SK-N-SH (cell line): ENCODE results near the gene STX7.

Experiments used
- EP300 ChIP-seq, 2 experiments: IDR thresholded peaks; 2 replicates each; pipeline versions ENCODE4 v1.4.0 to v1.6.1; 2012; ENCODE audit warnings: borderline replicate concordance in 1 of 2, low read depth in 1 of 2, low read length in 1 of 2
- EZH2phosphoT487 ChIP-seq: fragments of 200-600 bp; sonication (generic); IDR thresholded peaks from 2 replicates; pipeline ENCODE4 v1.6.1; 2017; ENCODE audit warnings: low read depth, mixed run types, mild to moderate bottlenecking, antibody characterized with exemption, moderate library complexity, borderline replicate concordance
- GABPA ChIP-seq: IDR thresholded peaks from 2 replicates; pipeline ENCODE4 v1.4.0; 2012; ENCODE audit warnings: low read depth, mild to moderate bottlenecking
- POLR2AphosphoS5 ChIP-seq: IDR thresholded peaks from 2 replicates; pipeline ENCODE4 v1.6.1; 2012; ENCODE audit warnings: low read depth, low read length
- RFX5 ChIP-seq: IDR thresholded peaks from 2 replicates; pipeline ENCODE4 v1.6.1; 2012; ENCODE audit warnings: mild to moderate bottlenecking, improper control_type of control experiment, low read length
- RXRA ChIP-seq: IDR thresholded peaks from 2 replicates; pipeline ENCODE4 v1.4.0; 2012; ENCODE audit warnings: low read depth, mild to moderate bottlenecking, borderline replicate concordance
- SMC3 ChIP-seq: IDR thresholded peaks from 2 replicates; pipeline ENCODE4 v1.6.1; 2012; ENCODE audit warnings: low read depth, low read length, improper control_type of control experiment
- TF ChIP-seq, protein P1 (sequence below): fragments of 200-600 bp; sonication (generic); IDR thresholded peaks from 2 replicates; pipeline ENCODE4 v1.6.1; 2017; ENCODE audit warnings: antibody characterized with exemption, mild to moderate bottlenecking, moderate library complexity
- TF ChIP-seq, protein P2 (sequence below): IDR thresholded peaks from 2 replicates; pipeline ENCODE4 v1.4.0; 2012; ENCODE audit warnings: low read depth
- TF ChIP-seq, protein P3 (sequence below): fragments of 150-350 bp; IDR thresholded peaks from 2 replicates; pipeline ENCODE4 v1.6.1; 2017; ENCODE audit warnings: antibody characterized with exemption, low read length, low read depth, borderline replicate concordance

DNA sequence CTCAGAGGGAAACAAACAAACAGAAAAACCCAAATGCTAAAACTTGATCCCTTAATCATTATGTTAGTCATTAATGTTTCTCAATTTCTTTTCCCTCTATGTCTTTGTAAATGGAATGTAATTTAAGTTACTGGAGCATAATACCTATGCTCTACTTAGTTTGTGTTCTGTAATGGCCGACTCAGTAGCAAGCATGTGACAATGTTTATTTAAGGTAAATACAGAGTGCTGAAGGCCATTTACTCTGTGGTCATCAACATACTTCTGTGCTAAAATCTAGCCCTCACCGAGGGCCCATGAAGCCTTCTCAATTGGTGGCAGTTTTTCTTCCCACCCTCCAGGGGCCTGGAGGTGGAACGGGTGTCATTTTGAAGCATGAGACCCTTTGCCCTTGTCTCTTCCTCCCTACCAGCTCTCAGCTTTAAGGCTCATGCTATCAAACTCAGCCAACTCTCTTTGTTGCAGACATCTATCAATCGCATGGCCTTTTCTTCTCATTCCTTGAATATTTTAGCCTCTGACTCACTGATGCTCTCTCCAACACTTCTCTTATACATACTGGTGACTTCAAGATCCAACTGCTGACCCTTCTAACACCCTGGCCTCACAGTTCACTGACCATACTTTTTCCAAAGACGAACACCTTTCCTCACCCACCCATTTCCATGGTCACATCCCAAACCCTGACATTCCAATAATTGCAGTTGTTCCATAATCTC is 48.2 kb downstream of the STX7 start:
- TF ChIP-seq, protein P1, sequence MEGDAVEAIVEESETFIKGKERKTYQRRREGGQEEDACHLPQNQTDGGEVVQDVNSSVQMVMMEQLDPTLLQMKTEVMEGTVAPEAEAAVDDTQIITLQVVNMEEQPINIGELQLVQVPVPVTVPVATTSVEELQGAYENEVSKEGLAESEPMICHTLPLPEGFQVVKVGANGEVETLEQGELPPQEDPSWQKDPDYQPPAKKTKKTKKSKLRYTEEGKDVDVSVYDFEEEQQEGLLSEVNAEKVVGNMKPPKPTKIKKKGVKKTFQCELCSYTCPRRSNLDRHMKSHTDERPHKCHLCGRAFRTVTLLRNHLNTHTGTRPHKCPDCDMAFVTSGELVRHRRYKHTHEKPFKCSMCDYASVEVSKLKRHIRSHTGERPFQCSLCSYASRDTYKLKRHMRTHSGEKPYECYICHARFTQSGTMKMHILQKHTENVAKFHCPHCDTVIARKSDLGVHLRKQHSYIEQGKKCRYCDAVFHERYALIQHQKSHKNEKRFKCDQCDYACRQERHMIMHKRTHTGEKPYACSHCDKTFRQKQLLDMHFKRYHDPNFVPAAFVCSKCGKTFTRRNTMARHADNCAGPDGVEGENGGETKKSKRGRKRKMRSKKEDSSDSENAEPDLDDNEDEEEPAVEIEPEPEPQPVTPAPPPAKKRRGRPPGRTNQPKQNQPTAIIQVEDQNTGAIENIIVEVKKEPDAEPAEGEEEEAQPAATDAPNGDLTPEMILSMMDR, result no peak
- no peak for TF ChIP-seq POLR2AphosphoS5
- no peak for TF ChIP-seq EP300 (IDR thresholded peaks at IDR 0.05; ENCODE audit: borderline replicate concordance in 1 of 2, low read depth in 1 of 2, low read length in 1 of 2)
- TF ChIP-seq, protein P2, sequence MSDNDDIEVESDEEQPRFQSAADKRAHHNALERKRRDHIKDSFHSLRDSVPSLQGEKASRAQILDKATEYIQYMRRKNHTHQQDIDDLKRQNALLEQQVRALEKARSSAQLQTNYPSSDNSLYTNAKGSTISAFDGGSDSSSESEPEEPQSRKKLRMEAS, result no peak
- no peak for TF ChIP-seq RFX5
- TF ChIP-seq RXRA, result no peak
- no peak for TF ChIP-seq EZH2phosphoT487
- no peak for TF ChIP-seq GABPA
- TF ChIP-seq, protein P3, sequence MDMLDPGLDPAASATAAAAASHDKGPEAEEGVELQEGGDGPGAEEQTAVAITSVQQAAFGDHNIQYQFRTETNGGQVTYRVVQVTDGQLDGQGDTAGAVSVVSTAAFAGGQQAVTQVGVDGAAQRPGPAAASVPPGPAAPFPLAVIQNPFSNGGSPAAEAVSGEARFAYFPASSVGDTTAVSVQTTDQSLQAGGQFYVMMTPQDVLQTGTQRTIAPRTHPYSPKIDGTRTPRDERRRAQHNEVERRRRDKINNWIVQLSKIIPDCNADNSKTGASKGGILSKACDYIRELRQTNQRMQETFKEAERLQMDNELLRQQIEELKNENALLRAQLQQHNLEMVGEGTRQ, result no peak
- no peak for TF ChIP-seq SMC3
